ENCODE results near the gene SIRT4. TPM values are rescaled to one million over a fixed set of nuclear protein-coding genes. Genes with fewer than 3 reads are reported as not detected.

SIRT4 gene
- total and polyA plus RNA-seq, 2 of the 13 experiments (the other 11 are each of a cell fraction or from before 2014, with no cell fraction given) = 3.4 to 5.8 TPM

DNA sequence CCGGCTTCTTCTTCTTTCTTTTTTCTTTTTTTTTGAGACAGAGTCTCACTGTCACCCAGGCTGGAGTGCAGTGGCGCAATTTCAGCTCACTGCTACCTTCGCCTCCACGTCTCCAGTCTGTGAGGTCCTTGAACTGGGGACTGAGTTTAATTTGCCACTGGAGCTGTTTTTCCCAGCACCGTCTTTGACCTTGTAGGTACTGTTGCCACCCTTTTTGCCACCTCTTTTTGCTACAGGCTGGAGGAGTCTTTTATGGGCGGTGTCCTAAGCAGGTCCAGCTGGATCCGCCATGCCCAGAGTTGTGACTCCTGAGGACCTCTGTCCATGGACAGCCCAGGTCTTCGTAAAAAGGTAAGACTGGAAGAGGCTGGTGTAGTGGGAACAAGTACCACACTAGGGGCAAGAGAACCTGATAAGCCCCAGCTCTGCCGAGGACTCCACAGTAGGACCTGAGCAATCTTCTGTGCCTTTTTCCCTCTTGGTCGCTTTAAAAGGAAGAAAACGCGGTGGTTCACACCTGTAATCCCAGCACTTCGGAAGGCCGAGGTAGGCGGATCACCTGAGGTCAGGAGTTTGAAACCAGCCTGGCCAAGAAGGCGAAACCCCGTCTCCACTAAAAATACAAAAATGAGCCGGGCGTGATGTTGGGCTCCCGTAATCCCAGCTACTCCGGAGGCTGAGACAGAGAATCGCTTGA, 11.4 kb upstream of the SIRT4 start (continued):
- TF ChIP-seq ZFP62 (CRISPR knock-in tag; IDR thresholded peaks at IDR 0.05) (no peak), ZFP37 (CRISPR knock-in tag; IDR thresholded peaks at IDR 0.05; ENCODE audit: borderline replicate concordance) (0 out of 2 replicates have a peak, but pooled peaks have one; percentile 54), ZSCAN20 (CRISPR knock-in tag; IDR thresholded peaks at IDR 0.05; ENCODE audit: borderline replicate concordance) (0 out of 2 replicates have a peak, but pooled peaks have one; percentile 25), ZBTB40 (IDR thresholded peaks at IDR 0.05) (no peak), ZBTB40 (CRISPR knock-in tag; IDR thresholded peaks at IDR 0.05) (0 out of 2 replicates have a peak, but pooled peaks have one; percentile 18), ZNF280D (CRISPR knock-in tag; IDR thresholded peaks at IDR 0.05) (peak; percentile 73; the same call in 1 of the 2 replicates), SKI (IDR thresholded peaks at IDR 0.05; ENCODE audit: partially characterized antibody) (no peak), SOX13 (IDR thresholded peaks at IDR 0.05) (no peak), SOX13 (CRISPR knock-in tag; conservative IDR thresholded peaks at IDR 0.05 in 1 of 2, IDR thresholded peaks at IDR 0.05 in 1 of 2) (no peak), NFYB (CRISPR knock-in tag; IDR thresholded peaks at IDR 0.05) (0 out of 2 replicates have a peak, but pooled peaks have one; percentile 18), ZMYM3 (CRISPR knock-in tag; IDR thresholded peaks at IDR 0.05) (peak; percentile 28; the same call in 1 of the 2 replicates), RXRA (CRISPR knock-in tag; IDR thresholded peaks at IDR 0.05) (peak; percentile 12; the same call in 1 of the 2 replicates), MAFG (CRISPR knock-in tag; IDR thresholded peaks at IDR 0.05) (no peak)
- TF ChIP-seq, protein P1, sequence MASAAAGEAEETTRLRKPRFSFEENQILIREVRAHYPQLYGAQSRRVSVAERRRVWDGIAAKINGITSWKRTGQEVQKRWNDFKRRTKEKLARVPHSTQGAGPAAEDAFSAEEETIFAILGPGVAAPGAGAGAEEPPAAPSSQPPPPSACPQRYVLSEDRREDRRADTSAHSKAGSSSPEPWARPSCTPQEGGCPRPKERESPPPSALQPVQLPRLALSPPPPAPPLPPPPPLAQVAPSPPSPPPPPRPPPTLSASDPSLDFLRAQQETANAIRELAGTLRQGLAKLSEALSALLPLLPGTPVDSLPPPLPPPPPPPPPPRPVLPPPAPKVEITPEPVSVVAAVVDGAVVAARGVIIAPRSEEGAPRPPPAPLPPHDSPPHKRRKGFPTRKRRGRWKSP (CRISPR knock-in tag; IDR thresholded peaks at IDR 0.05) = 0 out of 2 replicates have a peak, but pooled peaks have one; percentile 6

All from HepG2 (cell line).